ENCODE measurements around the gene SERHL2.
"Not testable (repeated sequence)": the region's sequence is repeated elsewhere in the genome, so short reads cannot be mapped to it uniquely, and the experiment has no call there.

Gene SERHL2

GRCh38 chr22:42608136-42608822, 54.5 kb downstream of the SERHL2 start:
- DNase-seq: no peak

- DNase-seq: peak; percentile 75
Measured at GRCh38 chr22:42608823-42609361, 55.1 kb downstream of the SERHL2 start.

- DNase-seq: no peak
Measured at GRCh38 chr22:42610186-42610585, 56.4 kb downstream of the SERHL2 start.

GRCh38 chr22:42611051-42611450, 57.3 kb downstream of the SERHL2 start:
- no peak for DNase-seq

- no peak for DNase-seq
Measured at GRCh38 chr22:42612336-42612735, 58.6 kb downstream of the SERHL2 start.

- no peak for DNase-seq
Measured at GRCh38 chr22:42613872-42614301, 60.1 kb downstream of the SERHL2 start.

- peak; percentile 96 for DNase-seq
Measured at GRCh38 chr22:42614312-42615091, 60.7 kb downstream of the SERHL2 start, which contains the start of gene POLDIP3. POLDIP3 (minus strand) TSS chr22:42614883; CDS start chr22:42614857, 26 bp downstream.

- DNase-seq: peak; percentile 99
Measured at GRCh38 chr22:42615092-42615859, 61.5 kb downstream of the SERHL2 start.

GRCh38 chr22:42615860-42616175, 62.1 kb downstream of the SERHL2 start:
- DNase-seq: not testable (repeated sequence)

GRCh38 chr22:42617155-42617983, 63.6 kb downstream of the SERHL2 start:
- no peak for DNase-seq

GRCh38 chr22:42619261-42620063, 65.7 kb downstream of the SERHL2 start:
- DNase-seq: no peak

GRCh38 chr22:42620084-42620483, 66.3 kb downstream of the SERHL2 start:
- DNase-seq: no peak

GRCh38 chr22:42621505-42622002, 67.8 kb downstream of the SERHL2 start:
- DNase-seq: peak; percentile 86

- no peak for DNase-seq
Measured at GRCh38 chr22:42622061-42622710, 68.4 kb downstream of the SERHL2 start.

- no peak for DNase-seq
Measured at GRCh38 chr22:42623301-42623751, 69.6 kb downstream of the SERHL2 start.
